ENCODE results near the gene DYRK1A.
A peak's percentile ranks its signal among the peaks of the same experiment; 100 is the strongest.
"Not testable (repeated sequence)": the region's sequence is repeated elsewhere in the genome, so short reads cannot be mapped to it uniquely, and the experiment has no call there.

Gene DYRK1A

DNA sequence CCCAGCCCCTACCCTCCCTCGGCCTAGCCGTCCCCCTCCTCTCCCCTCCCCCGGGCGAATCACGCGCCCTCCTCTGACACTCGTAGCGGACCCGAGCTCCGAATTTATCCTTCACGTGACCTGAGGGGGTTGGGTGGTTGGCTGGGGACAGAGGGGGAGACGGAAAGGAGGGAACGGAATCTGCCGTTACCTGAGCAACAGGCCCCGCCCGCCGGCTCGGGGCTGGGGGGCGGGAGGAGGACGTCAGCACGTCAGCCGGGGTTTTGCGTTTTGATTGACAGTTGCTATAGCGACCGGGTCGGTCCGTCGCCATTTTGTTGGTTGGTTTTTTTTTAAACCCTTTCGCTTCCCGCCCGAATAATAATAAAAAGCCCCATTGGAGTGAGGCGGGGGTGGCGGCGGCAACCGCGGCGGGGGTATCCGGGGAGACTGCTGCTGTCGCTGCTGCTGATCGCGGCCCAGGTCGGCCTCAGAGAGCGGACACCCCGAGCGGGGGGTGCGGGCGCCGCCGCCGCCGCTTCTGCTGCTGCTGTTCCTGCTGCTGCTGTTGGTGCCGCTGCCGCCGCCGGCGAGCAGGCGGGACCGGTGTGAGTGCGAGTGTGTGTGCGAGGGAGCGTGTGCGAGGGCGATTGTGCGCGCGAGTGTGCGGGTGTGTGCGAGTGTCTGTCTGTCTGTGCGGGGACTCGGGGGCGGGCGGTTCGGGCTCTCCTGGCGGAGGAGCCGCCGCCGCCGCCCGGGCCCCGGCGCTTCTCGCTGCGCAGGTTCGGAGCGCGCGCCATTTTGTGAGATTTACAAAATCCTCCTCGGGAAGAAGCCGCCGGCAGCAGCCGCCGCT lies at the start of gene DYRK1A:
Gene DYRK1A, plus strand, starts transcription at position 292 of the 835 bp plus-strand sequence. CDS start 53,602 bp downstream, outside the sequence.
- DNase-seq = peak; percentile 98

DNA sequence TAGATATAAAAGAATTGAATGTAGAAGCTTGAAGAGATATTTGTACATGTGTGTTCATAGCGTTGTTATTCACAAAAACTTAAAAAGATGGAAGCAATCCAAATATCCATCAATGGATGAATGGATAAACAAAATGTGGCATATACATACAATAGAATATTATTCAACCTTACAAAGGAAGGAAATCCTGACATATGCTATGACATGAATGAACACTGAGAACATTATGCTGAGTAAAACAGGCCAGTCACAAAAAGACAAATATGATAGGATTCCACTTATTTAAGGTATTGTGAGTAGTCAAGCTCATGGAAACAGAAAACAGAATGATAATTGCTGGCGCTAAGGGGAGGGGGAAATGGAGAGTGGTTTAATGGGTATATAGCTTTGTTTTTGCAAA lies 47.0 kb upstream of the DYRK1A start:
- no peak for DNase-seq

DNA sequence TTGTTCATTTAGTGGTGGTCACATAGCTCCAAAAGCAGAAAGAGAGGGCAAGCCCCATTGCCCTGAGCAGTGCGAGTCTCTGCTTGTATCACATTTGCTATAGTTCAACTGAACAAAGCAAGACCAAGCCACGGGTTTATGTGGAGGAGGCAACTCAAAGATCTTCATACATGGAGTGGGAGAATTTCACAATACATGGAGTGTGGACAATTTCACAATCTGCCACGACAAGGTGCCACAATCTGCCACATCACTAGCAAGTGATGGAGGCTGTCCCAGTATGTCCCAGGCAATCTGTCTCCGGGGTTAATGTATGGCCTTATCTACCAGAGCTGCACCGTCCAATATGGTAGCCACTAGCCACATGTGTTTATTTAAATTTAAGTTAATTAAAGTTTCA lies 44.5 kb upstream of the DYRK1A start:
- DNase-seq = no peak

DNA sequence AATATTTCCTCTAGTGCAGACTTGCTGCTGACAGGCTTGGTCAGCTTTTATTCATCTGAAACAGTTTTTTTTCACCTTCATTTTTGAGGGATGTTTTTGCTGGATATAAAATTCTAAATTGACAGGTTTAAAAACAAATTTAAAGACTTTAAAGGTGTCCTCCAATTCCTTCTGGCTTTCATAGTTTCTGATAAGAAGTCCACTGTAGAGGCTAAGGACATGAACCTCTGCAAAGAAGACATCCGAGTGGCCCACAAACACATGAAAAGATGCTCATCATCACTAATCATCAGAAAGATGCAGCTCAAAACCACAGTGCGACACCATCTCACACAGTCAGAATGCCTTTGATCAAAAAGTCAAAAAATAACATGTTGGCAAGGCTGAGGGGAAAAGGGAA lies 42.0 kb upstream of the DYRK1A start:
- DNase-seq = no peak

DNA sequence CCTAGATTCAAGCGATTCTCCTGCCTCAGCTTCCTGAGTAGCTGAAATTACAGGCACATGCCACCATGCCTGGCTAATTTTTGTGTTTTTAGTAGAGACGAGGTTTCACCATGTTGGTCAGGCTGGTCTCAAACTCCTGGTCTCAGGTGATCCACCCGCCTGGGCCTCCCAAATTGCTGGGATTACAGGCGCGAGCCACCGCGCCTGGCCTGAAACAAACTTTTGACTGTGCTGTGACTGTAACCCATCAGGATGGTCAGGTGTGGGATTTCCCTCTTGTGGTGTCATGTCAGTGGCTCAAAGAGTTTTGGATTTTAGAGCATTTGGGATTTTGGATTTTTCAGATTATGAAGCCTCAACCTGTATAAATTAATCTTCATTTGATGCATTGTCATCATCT lies 38.4 kb upstream of the DYRK1A start:
- not testable (repeated sequence) for DNase-seq

DNA sequence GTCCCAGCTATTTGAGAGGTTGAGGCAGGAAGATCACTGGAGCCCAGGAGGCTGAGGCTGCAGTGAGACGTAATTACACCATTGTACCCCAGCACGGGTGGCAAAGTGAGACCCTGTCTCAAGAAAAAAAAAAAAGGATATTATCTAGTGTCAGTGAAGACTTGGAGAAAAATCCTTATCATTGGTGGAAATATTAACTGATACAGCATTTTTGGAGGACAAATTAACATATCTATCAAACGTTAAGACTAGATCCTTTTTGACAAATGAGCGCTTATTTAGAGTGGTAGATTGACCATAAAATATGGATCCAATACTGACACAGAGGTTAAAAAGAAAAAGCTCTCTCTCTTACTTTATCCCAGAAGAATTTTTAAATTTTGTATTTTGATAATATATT lies 35.2 kb upstream of the DYRK1A start:
- DNase-seq = no peak

DNA sequence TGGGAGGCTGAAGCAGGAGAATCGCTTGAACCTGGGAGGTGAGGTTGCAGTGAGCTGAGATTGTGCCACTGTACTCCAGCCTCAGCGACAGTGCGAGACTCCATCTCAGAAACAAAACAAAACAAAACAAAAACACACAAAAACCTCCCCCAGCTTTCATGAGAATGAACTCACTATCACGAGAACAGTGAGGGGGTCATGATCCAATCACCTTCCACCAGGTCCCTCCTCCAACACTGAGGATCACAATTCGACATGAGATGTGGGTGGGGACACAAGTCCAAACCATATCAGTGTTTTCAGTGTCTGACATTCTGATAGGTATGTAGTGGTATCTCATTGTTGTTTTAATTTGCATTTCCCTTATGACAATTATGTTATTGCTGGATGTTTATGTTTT lies 31.5 kb upstream of the DYRK1A start:
- no peak for DNase-seq

DNA sequence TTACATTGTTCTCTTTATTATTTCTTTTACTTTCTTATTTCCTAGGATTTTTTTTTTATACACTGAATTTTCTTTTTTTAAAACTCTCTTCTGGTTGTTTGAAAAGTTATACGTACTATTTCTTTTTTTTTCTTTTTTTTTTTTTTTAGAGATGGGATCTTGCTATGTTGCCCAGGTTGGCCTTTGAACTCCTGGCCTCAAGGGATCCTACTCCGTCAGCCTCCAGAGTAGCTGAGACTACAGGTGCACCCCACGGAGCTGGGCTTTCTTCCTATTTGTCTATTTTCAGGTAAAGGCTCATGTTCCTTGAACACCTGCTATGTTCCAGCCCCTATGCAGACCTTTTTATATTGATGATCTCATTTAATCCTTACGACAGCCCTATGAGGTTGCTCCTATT lies 29.4 kb upstream of the DYRK1A start:
- no peak for DNase-seq

DNA sequence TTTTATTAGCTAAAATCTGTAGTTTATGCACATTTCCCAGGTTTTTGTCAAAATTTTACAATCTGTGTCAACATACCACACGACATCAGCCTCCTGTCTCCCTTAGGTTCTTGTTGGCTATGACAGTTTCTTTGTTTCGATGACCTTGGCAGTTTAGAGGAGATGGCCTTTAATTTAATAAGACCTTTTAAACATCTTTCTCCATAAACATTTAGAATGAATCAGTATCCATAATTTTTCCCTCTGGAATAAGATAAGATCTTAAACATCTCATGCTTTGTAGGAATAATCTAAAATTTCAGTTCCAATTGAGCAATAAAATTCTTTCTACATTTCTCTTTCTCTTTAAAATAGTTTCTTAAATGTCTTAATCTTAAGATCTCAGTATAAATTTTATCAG lies 28.7 kb upstream of the DYRK1A start:
- no peak for DNase-seq

DNA sequence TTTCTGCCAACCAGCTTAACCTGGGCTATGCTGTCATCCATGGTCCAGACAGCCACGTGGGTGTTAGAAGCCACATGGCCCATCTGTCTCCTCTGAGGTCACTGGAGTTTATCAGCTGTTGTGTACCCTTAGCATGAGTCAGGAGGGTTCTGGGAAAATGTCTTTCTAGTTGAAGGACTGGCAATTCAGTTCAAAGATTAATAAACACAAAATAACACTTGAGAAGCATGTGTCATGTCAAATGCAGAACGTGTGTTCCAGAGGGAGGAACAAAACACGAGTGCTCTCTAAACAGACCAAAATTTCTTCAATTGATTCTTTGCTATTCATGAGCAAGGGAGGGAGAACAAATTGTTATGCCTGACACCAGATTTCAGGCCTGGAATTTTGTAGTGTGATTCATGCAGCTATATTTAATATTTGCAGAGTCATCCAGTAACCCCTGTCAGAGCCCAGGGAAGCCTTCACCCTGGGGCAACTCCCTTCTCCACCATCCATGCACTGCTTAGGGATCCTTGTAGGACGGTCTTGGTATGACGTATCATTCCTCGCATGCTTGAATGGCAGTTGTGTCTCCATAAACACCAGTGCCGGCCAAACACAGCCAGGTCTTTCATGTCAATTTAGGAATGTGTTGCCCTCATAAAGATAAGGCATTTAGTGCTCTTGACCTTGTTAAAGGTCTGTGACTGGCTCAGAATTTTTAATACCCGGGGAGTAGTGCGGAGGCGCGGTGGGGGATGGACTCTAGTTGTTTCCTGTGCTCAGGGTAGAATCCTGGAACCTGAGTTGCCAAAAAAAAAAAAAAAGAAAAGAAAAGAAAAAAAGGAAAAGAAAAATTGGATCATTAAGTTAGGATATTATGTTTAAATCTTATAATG lies 27.7 kb upstream of the DYRK1A start:
- no peak for DNase-seq

DNA sequence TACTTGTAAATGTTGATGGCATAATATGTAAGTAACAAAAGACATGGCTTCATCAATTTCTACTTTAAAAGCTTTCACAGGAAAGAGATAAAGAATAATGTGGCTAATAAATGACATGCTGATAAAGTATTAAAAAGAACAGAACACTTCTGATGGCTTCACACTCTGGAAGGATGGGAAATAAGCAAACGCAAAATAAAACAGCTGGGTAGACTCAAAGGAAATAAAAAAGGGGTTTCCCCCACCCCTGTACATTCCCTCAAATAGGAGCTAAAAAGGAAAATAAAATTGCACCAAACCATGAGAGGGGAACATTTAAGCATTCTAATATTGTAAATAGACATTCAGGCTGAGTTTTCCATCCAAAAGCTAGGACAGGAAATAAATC lies 27.0 kb upstream of the DYRK1A start:
- no peak for DNase-seq

DNA sequence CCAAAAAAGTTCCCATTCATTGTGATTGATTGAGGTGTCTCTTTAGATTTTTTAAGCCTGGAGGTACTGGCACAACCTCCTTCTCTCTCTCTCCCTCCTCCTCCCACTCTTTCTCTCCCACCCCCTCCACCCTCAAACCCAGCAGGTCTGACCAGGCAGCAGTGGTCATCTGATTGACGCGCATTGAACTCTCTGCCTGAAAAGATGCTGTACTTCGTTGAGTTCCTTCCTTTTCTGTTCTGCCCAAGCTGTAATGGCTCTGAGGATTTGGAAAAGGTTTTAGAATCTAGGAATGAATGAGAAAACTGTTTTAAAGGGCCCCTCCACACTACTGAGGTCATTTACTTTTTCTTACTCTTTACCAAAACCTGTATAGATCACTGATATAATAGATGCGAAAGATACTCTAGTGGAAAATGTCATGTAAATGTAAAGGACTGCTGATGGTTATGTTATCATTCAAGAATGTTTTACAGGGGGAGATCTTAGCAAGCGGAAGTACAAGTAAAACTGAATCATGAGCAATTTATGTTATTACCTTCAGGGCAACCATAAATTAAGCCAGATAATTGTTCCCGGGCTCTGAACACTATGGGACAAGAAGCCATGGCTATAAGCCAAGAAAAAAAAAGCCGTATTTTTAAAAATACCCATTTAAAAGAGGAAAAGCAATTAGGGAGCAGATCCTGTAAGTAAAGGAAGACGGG lies 25.2 kb upstream of the DYRK1A start:
- no peak for DNase-seq

DNA sequence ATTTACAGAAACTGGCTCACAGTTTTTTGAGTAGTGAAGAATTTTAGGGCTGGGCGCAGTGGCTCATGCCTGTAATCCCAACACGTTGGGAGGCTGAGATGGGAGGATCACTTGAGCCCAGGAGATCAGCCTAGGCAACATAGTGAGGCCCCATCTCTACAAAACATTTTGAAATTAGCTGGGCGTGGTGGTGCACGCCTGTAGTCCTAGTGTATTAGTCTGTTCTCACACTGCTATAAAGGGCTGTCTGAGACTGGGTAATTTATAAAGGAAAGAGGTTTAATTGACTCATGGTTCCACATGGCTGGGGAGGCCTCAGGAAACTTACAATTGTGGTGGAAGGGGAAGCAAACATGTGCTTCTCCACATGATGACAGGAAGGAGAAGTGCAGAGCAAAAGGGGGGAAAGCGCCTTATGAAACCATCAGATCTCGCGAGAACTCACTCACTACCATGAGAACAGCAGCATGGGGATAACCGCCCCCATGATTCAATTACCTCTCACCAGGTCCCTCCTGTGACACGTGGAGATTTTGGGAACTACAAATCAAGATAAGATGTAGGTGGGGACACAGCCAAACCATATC lies 24.4 kb upstream of the DYRK1A start:
- DNase-seq = no peak

DNA sequence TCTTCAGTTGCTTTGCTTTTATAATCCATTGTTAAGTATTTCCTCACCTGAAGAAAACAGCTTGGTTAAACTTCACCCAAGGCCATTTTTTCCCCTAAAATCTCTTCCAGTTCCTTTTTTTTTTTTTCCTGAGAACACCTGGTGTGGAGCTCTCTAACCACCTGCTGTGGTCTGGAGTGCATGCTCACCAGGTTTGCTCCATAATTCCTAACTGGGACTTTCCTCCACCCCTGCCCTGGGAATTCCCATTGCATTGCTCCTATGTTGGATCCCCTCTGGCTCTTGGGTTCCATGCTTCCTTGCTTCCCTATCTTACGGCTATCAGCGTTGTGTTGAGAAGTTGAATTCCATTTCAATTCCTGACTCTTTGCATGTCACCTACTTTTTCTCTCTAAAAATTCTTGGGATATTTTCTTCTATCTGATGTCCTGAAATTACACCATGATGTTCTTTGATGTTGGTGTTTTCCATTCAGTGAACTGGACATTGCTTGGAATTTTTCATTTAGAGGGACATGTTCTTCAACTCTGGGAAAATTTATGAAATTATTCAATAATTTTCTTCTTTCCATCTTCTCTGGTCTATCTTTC lies 19.6 kb upstream of the DYRK1A start:
- no peak for DNase-seq

DNA sequence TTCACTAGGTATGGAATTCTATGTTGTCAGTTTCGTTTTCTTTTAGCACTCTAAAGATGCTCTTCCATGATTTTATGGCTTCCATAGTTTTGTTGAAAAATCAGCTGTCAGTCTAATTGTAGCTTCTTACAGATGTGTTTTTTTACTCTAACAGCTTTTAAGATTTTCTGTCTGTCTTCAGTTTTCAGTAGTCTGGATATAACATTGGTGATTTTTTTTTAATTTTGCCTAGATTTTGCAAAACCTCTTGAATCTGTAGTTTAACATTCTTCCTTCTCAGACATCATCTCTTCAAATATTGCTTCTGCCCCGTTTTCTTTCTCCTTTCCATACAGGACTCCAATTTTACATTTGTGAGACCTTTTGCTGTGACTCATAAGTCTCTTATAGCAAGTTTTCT lies 17.9 kb upstream of the DYRK1A start:
- DNase-seq = no peak

DNA sequence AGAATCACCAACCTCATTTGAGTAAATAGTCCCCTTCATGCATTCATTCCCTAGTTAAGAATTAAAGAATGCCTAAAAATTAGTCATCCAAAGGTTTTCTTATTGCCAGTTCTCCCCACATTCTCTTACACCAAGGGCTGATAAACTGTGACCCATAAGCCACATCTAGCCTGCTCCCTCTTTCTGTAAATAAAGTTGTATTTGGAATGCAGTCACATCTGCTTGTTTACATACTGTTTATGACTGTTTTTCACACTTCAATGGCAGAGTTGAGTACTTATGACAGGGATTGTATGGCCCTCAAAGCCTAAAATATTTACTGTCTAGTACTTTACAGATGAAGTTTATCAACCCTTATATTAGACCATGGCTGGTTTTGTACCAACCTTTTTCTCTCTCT lies 16.1 kb upstream of the DYRK1A start:
- DNase-seq = no peak

DNA sequence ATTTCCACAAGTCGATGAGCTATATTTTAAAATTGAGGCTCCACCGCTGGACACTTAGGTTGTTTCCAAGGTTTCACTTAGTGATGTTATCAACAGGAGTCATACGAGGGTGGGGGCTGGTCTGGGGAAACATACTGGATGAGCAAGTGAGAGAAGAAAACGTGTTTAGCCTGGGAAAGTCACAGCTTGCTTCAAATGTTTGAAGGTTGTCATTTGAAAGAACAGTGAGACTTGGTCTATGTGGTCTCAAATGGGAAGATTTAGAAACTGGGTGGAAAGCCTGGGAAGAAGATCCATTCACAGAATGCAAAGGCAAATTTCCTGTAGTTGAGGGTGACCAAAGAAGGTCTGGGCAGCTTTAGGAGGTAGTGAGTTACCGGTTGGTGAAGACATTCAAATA lies 9.9 kb upstream of the DYRK1A start:
- DNase-seq = no peak

DNA sequence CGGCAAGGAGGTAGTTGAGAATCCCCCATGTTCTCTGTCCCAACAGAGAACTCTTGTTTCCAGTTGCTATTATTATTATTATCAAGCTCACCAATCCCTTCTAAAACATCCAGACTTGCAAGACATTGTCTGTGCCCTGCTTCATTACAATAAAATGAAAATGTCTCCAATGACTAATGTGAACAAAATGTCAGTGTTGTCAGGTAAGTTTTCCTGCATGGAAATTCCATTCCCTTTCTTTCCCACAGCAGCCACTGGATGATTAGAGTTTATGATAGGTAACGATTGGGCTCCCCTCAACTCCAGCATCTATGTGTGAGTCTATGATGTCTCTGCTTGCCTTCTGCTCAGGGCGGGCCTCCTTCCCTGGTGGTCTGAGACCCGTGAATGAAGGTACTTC lies 8.9 kb upstream of the DYRK1A start:
- DNase-seq = no peak

DNA sequence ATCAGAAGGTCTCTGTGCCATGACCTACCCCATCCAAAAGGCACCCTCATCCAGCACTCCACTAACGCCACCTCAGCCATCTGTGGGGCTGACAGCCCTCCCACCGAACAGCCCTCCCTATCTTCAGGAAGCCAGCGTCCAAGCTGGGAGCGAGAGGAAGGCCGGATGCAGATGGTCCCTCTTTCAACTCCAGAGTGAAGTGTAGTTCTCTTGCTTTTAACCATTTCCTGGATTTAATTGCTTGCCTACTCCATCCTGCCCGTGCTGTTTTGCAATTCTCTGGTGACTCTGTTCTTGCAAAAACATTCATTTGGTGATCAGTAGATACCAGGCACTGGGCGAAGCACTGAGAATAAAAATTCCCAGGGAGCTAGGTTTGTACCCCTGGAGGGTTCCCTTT lies 8.2 kb upstream of the DYRK1A start:
- DNase-seq = no peak

DNA sequence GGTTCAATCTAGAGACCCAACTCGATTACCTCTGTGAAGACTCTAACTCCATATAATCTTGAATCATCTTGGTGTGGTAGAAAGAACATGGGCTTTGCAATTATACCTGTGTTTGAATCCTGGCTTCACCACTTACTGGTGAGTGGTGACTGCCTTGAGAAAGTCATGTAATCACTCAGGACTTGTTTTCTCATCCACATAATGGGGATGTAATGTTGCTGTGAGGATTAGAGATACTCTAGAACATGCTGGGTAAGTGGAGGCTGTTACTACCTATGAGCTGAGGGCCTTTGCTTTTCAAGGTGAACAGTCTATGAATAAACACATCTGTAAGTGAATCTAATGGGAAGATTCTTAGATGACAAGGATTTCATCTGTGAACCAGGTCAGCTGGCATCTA lies 2.6 kb upstream of the DYRK1A start:
- no peak for DNase-seq

DNA sequence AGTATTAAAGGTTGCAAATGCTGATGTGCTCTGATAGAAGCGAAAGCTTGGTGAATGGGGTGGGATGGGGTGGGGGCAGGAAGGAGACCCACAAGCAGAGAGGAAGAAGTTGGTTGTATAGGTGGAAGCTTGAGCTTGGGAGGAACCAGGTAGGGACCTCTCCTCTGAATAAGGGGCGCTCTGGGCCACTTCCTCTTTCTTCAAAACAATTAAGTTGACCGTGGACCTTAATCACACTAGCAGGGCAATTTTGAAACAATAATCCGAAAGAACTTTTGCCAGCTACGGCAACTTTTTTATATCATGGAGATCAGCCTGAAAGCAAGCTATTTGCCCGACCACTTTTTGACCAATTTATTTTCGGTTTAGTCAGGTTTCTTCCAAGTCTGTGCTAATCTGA lies 1.9 kb upstream of the DYRK1A start:
- no peak for DNase-seq
